ENCODE data around the gene LGALS14.

DNA sequence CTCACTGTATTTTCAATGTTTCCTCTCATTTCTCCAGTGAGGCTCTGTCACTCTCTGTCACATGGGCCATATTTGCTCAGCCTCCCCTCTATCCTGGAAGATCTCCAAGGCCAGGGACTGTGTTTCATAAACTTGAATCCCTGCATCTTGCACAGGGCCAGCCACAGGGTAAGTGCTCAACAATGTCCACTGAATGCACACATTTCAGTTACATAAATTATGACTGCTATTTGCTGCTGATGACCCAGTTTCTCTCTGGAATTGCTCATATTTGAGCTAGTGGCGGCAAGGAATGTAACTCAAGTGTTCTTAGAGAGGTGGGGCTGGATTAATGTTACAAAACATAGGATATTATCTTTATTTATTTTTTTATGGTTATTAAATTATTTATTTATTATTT, 27.4 kb downstream of the LGALS14 start:
- TF ChIP-seq, protein P1, sequence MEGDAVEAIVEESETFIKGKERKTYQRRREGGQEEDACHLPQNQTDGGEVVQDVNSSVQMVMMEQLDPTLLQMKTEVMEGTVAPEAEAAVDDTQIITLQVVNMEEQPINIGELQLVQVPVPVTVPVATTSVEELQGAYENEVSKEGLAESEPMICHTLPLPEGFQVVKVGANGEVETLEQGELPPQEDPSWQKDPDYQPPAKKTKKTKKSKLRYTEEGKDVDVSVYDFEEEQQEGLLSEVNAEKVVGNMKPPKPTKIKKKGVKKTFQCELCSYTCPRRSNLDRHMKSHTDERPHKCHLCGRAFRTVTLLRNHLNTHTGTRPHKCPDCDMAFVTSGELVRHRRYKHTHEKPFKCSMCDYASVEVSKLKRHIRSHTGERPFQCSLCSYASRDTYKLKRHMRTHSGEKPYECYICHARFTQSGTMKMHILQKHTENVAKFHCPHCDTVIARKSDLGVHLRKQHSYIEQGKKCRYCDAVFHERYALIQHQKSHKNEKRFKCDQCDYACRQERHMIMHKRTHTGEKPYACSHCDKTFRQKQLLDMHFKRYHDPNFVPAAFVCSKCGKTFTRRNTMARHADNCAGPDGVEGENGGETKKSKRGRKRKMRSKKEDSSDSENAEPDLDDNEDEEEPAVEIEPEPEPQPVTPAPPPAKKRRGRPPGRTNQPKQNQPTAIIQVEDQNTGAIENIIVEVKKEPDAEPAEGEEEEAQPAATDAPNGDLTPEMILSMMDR (conservative IDR thresholded peaks at IDR 0.05): no peak
- TF ChIP-seq ZFX (IDR thresholded peaks at IDR 0.05): no peak
